OCI-LY1 (cell line): ENCODE results near the gene VAV2.

ENCODE experiments used
- H2AFZ ChIP-seq: fragments of 200-600 bp; sonication (generic), shearing (Covaris generic); 2 replicates; pipeline ENCODE4 v1.6.0; 2014; ENCODE audit warnings: antibody characterized with exemption, mild to moderate bottlenecking, low read length
- H3F3A ChIP-seq: fragments of 200-600 bp; sonication (generic), shearing (Covaris generic); 2 replicates; pipeline ENCODE4 v1.6.0; 2014; ENCODE audit warnings: mild to moderate bottlenecking, antibody characterized with exemption, low read length, moderate library complexity; ENCODE audit not compliant: insufficient read depth
- H3K27ac ChIP-seq: fragments of 200-600 bp; sonication (generic); 2 replicates; pipeline ENCODE4 v1.5.1; 2014; ENCODE audit warnings: low read length, mixed run types, mild to moderate bottlenecking, low read depth; ENCODE audit not compliant: poor library complexity, severe bottlenecking
- H3K27me3 ChIP-seq: fragments of 200-600 bp; sonication (generic); 2 replicates; pipeline ENCODE4 v1.6.0; 2014; ENCODE audit warnings: antibody characterized with exemption, mild to moderate bottlenecking, low read length, moderate library complexity; ENCODE audit not compliant: insufficient read depth
- H3K36me3 ChIP-seq: fragments of 200-600 bp; sonication (generic); 2 replicates; pipeline ENCODE4 v1.6.1; 2014; ENCODE audit warnings: mild to moderate bottlenecking, antibody characterized with exemption, low read length, moderate library complexity, mixed read lengths; ENCODE audit not compliant: insufficient read depth
- H3K4me1 ChIP-seq: fragments of 200-600 bp; sonication (generic); 2 replicates; pipeline ENCODE4 v1.5.1; 2014; ENCODE audit warnings: mild to moderate bottlenecking, low read length, moderate library complexity; ENCODE audit not compliant: insufficient read depth, severe bottlenecking
- H3K4me2 ChIP-seq: fragments of 200-600 bp; sonication (generic), shearing (Covaris generic); 2 replicates; pipeline ENCODE4 v1.6.1; 2014; ENCODE audit warnings: low read length
- H3K4me3 ChIP-seq: fragments of 200-600 bp; sonication (generic); 2 replicates; pipeline ENCODE4 v1.5.1; 2014; ENCODE audit warnings: low read length, low read depth, mild to moderate bottlenecking, mixed read lengths; ENCODE audit not compliant: poor library complexity, severe bottlenecking
- H3K79me2 ChIP-seq: fragments of 200-600 bp; shearing (Covaris generic); 2 replicates; pipeline ENCODE4 v1.6.1; 2016; ENCODE audit warnings: mixed run types, low read length, mixed read lengths; ENCODE audit not compliant: insufficient read depth
- H3K9ac ChIP-seq: fragments of 200-600 bp; sonication (generic), shearing (Covaris generic); 2 replicates; pipeline ENCODE4 v1.6.1; 2014; ENCODE audit warnings: mild to moderate bottlenecking, low read length, mixed read lengths
- H3K9me2 ChIP-seq: fragments of 200-600 bp; sonication (generic), shearing (Covaris generic); 2 replicates; pipeline ENCODE4 v1.6.1; 2014; ENCODE audit warnings: low read depth, mild to moderate bottlenecking, low read length, mixed read lengths
- H3K9me3 ChIP-seq: fragments of 200-600 bp; shearing (Covaris generic); 2 replicates; pipeline ENCODE4 v1.6.1; 2014; ENCODE audit warnings: low read length, mixed read lengths
- H4K20me1 ChIP-seq: fragments of 200-600 bp; sonication (generic), shearing (Covaris generic); 2 replicates; pipeline ENCODE4 v1.6.0; 2016; ENCODE audit warnings: mild to moderate bottlenecking, low read length; ENCODE audit not compliant: insufficient read depth
- EZH2 ChIP-seq: fragments of 200-600 bp; sonication (generic), shearing (Covaris generic); IDR thresholded peaks from 2 replicates; pipeline ENCODE4 v1.8.0; 2017; ENCODE audit warnings: borderline replicate concordance, mixed run types, mild to moderate bottlenecking, antibody characterized with exemption, low read length, moderate library complexity, mixed read lengths
- TF ChIP-seq, protein P1 (sequence below): fragments of 200-600 bp; sonication (generic), shearing (Covaris generic); IDR thresholded peaks from 2 replicates; pipeline ENCODE4 v1.5.1; 2017; ENCODE audit warnings: mild to moderate bottlenecking, antibody characterized with exemption, low read length, moderate library complexity, mixed read lengths

The VAV2 gene

DNA sequence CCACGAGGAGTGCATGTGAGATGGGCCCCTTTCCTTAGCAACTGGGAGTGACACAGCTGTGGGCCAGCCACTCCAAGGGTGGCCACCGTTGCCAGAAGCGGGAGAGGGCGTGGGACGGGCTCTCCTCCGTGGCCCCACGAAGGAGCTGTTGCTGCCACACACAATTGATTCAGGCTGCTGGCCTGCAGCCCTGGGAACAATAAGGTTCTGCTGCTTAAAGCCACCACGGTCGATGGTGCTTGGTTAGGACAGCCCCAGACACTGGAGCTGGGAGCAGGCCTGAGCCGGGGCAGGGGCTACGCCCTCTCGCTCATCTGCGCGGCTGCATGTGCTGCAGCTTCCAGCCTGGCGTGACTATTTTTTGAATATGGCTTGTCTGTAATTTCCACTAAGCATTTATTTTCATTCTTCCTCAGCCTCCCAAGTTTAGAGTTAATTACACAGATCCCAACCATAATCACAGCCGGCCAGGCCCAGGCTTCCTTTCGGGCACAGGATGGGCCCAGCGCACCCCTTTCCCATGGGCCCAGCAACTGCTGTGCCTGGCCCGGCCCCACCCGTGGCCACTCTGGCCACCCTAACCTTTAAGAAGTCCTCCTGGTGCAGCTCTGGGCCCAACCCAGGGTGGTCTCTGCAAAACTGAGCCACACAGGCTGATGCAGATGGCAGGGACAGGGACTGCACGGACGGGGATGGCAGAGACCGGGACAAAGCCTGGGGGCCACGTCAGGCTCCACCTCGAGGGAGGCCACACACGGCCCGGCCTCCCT is 49.7 kb downstream of the VAV2 start:
- Histone ChIP-seq H3K79me2 (no peaks in the 10 kb centered on the region), H3F3A (no peaks in the 10 kb centered on the region), H3K36me3 (no peaks in the 10 kb centered on the region), H3K9ac (no peak overlapping the region), H3K4me3 (no peak overlapping the region), H4K20me1 (no peaks in the 10 kb centered on the region), H3K9me3 (no peaks in the 10 kb centered on the region), H2AFZ (no peak overlapping the region), H3K27ac (no peak overlapping the region), H3K27me3 (peaks cover 9% of the 10 kb centered on the region), H3K4me2 (no peak overlapping the region), H3K4me1 (no peaks in the 10 kb centered on the region), H3K9me2 (no peaks in the 10 kb centered on the region)
- TF ChIP-seq EZH2, result no peak
- TF ChIP-seq, protein P1, sequence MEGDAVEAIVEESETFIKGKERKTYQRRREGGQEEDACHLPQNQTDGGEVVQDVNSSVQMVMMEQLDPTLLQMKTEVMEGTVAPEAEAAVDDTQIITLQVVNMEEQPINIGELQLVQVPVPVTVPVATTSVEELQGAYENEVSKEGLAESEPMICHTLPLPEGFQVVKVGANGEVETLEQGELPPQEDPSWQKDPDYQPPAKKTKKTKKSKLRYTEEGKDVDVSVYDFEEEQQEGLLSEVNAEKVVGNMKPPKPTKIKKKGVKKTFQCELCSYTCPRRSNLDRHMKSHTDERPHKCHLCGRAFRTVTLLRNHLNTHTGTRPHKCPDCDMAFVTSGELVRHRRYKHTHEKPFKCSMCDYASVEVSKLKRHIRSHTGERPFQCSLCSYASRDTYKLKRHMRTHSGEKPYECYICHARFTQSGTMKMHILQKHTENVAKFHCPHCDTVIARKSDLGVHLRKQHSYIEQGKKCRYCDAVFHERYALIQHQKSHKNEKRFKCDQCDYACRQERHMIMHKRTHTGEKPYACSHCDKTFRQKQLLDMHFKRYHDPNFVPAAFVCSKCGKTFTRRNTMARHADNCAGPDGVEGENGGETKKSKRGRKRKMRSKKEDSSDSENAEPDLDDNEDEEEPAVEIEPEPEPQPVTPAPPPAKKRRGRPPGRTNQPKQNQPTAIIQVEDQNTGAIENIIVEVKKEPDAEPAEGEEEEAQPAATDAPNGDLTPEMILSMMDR, result no peak

DNA sequence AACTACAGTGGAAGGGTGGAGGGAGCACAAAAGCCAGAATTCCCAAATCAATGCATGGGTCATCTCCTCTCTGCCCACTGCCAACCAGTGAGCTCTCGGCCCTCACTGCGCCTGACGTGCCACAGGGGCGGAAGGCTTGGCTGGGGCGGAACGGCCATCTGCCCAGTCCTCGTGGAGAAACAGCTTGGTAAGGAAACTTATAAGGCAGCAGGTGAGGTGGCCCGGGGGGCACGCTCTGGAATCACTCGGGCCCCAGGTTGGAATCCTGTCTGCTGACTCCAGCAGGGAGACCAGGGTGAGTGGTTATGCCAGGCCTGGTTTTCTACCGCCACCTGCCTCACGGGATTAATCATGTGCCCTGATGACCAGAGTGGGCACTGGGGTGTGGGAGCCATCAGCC is 52.3 kb downstream of the VAV2 start:
- no peaks in the 10 kb centered on the region for H3F3A ChIP-seq
- H4K20me1 ChIP-seq, result no peaks in the 10 kb centered on the region
- peaks cover 3% of the 10 kb centered on the region; the same call in 1 of the 2 replicates for H3K27me3 ChIP-seq
- no peaks in the 10 kb centered on the region for H3K79me2 ChIP-seq
- H2AFZ ChIP-seq, result no peak overlapping the region
- no peaks in the 10 kb centered on the region for H3K36me3 ChIP-seq
- no peak overlapping the region for H3K9ac ChIP-seq
- TF ChIP-seq, protein P1, result no peak
- TF ChIP-seq EZH2, result no peak
- H3K4me2 ChIP-seq, result no peak overlapping the region
- H3K9me3 ChIP-seq, result no peaks in the 10 kb centered on the region
- no peak overlapping the region for H3K4me3 ChIP-seq
- H3K4me1 ChIP-seq, result no peaks in the 10 kb centered on the region
- H3K9me2 ChIP-seq, result no peaks in the 10 kb centered on the region
- H3K27ac ChIP-seq, result no peak overlapping the region

DNA sequence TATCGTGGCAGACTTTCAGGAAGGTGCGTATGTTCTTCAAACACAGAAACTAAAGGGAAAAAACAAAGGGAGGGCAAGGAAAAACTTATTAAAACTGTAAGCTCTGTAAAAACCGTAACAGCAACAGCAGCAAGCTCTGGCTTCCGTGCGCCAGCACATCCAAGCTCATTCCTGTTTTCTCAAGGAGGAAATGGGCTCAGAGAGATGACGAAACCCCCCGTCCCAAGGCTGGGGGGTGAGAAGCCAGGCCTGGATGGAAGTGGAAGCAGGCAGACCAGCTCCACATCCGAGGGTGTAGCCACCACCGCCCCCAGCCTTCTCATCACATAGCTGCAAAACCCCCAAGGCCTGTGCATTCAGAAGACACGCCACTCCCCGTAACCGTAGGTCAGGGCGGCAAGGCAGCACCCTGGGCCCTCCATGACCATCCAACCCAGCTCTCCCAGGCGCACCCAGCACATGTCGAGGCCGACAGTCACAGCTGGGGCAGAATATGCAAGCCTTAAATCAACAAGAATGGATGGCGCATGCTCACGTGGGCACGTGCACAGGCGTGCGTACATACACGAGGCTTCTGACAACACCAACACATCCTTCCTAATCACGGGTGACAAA is 52.8 kb downstream of the VAV2 start:
- Histone ChIP-seq H3K4me3 (no peak overlapping the region), H3K27me3 (peaks cover 3% of the 10 kb centered on the region; the same call in 1 of the 2 replicates), H3F3A (no peaks in the 10 kb centered on the region), H3K27ac (no peak overlapping the region), H3K9me3 (no peaks in the 10 kb centered on the region), H3K4me2 (no peak overlapping the region), H3K36me3 (no peaks in the 10 kb centered on the region), H3K9me2 (no peaks in the 10 kb centered on the region), H4K20me1 (no peaks in the 10 kb centered on the region), H3K9ac (no peak overlapping the region), H2AFZ (no peak overlapping the region), H3K79me2 (no peaks in the 10 kb centered on the region), H3K4me1 (no peaks in the 10 kb centered on the region)
- TF ChIP-seq EZH2, result no peak
- TF ChIP-seq, protein P1, result no peak
